Endothelial cell of umbilical vein (primary cell): Measurements from ENCODE around the gene KIAA1755.

ENCODE experiments used
- EZH2 ChIP-seq: IDR thresholded peaks from 2 replicates; pipeline ENCODE4 v1.6.1; 2012; ENCODE audit warnings: borderline replicate concordance, low read depth, mild to moderate bottlenecking, moderate library complexity, low read length, inconsistent platforms; ENCODE audit not compliant: severe bottlenecking
- FOS ChIP-seq: IDR thresholded peaks from 2 replicates; pipeline ENCODE4 v1.6.1; 2011; ENCODE audit warnings: mild to moderate bottlenecking, low read length, moderate library complexity, borderline replicate concordance; ENCODE audit not compliant: insufficient read depth
- MYC ChIP-seq: IDR thresholded peaks from one replicate; pipeline ENCODE4 v1.6.1; 2011; ENCODE audit warnings: mild to moderate bottlenecking, low read depth, low read length
- POLR2A ChIP-seq: IDR thresholded peaks from 2 replicates; pipeline ENCODE4 v1.6.1; 2012; ENCODE audit warnings: low read depth, mild to moderate bottlenecking, control low read depth, low read length
- POLR2AphosphoS5 ChIP-seq: IDR thresholded peaks from 2 replicates; pipeline ENCODE4 v1.6.1; 2012; ENCODE audit warnings: low read depth, mild to moderate bottlenecking, control low read depth, low read length, moderate library complexity; ENCODE audit not compliant: insufficient read depth
- TF ChIP-seq, protein P1 (sequence below), 2 donors: IDR thresholded peaks; 1 replicate in 1 of 2; 2 replicates in 1 of 2; pipeline ENCODE4 v1.5.1; 2011; ENCODE audit warnings: low read length in 2 of 2, mild to moderate bottlenecking in 2 of 2, moderate library complexity in 2 of 2, control low read depth in 1 of 2, inconsistent platforms in 1 of 2, low read depth in 1 of 2; ENCODE audit not compliant: insufficient read depth in 1 of 2; ENCODE audit errors: extremely low read depth in 1 of 2
- TF ChIP-seq, protein P2 (sequence below): IDR thresholded peaks from 2 replicates; pipeline ENCODE4 v1.6.1; 2011; ENCODE audit not compliant: insufficient read depth, insufficient read length

DNA sequence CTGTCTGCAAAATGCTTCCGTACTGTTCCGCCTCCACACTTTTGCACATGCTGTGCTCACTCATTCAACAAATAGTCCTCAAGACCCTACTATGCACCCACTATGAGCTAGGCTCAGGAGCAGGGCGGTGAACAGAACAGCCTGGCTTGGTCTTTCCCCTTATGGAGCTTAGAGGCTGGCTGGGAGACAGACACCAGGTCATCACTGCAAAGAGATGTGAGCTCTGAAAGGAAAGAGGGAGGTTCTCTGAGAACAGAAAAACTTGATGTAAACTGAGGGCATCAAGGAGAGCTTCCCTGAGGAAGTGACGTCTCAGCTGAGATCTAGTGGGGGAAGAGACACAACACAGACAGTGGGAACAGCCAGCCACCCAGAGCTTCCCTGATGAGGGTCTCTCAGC lies 64.5 kb downstream of the KIAA1755 start:
- TF ChIP-seq, protein P1, sequence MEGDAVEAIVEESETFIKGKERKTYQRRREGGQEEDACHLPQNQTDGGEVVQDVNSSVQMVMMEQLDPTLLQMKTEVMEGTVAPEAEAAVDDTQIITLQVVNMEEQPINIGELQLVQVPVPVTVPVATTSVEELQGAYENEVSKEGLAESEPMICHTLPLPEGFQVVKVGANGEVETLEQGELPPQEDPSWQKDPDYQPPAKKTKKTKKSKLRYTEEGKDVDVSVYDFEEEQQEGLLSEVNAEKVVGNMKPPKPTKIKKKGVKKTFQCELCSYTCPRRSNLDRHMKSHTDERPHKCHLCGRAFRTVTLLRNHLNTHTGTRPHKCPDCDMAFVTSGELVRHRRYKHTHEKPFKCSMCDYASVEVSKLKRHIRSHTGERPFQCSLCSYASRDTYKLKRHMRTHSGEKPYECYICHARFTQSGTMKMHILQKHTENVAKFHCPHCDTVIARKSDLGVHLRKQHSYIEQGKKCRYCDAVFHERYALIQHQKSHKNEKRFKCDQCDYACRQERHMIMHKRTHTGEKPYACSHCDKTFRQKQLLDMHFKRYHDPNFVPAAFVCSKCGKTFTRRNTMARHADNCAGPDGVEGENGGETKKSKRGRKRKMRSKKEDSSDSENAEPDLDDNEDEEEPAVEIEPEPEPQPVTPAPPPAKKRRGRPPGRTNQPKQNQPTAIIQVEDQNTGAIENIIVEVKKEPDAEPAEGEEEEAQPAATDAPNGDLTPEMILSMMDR (IDR thresholded peaks at IDR 0.05; ENCODE audit: extremely low read depth in 1 of 2, insufficient read depth in 1 of 2, low read depth in 1 of 2, low read length in 2 of 2), result no peak
- TF ChIP-seq POLR2A, result no peak
- TF ChIP-seq FOS, result no peak
- TF ChIP-seq MYC, result no peak
- TF ChIP-seq, protein P2, sequence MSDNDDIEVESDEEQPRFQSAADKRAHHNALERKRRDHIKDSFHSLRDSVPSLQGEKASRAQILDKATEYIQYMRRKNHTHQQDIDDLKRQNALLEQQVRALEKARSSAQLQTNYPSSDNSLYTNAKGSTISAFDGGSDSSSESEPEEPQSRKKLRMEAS, result no peak
- no peak for TF ChIP-seq EZH2
- no peak for TF ChIP-seq POLR2AphosphoS5
